ENCODE data around the gene FKBP3.
"Not testable (repeated sequence)": the region's sequence is repeated elsewhere in the genome, so short reads cannot be mapped to it uniquely, and the experiment has no call there.

Gene FKBP3

GRCh38 chr14:45149602-45150001, 15.3 kb upstream of the FKBP3 start:
- no peak overlapping the region for H3K27ac ChIP-seq
- TF ChIP-seq ZFX (IDR thresholded peaks at IDR 0.05; ENCODE audit: borderline replicate concordance): no peak
- no peak for TF ChIP-seq CTCF (IDR thresholded peaks at IDR 0.05)

GRCh38 chr14:45145214-45145613, 10.9 kb upstream of the FKBP3 start:
- no peak overlapping the region for H3K27ac ChIP-seq
- TF ChIP-seq ZFX (IDR thresholded peaks at IDR 0.05; ENCODE audit: borderline replicate concordance) (no peak), CTCF (IDR thresholded peaks at IDR 0.05) (no peak)

- TF ChIP-seq CTCF (IDR thresholded peaks at IDR 0.05): no peak
- TF ChIP-seq ZFX (IDR thresholded peaks at IDR 0.05; ENCODE audit: borderline replicate concordance): no peak
- no peak overlapping the region for H3K27ac ChIP-seq
Measured at GRCh38 chr14:45144658-45145057, 10.4 kb upstream of the FKBP3 start.

- not testable (repeated sequence) for H3K27ac ChIP-seq
Measured at GRCh38 chr14:45142083-45142482, 7.8 kb upstream of the FKBP3 start.

GRCh38 chr14:45140661-45141187, 6.4 kb upstream of the FKBP3 start:
- TF ChIP-seq ZFX (IDR thresholded peaks at IDR 0.05; ENCODE audit: borderline replicate concordance): no peak
- no peak for TF ChIP-seq CTCF (IDR thresholded peaks at IDR 0.05)
- H3K27ac ChIP-seq: no peak overlapping the region

GRCh38 chr14:45136399-45136798, 2.1 kb upstream of the FKBP3 start:
- H3K27ac ChIP-seq: peak overlapping the region; percentile 89
- TF ChIP-seq ZFX (IDR thresholded peaks at IDR 0.05; ENCODE audit: borderline replicate concordance): no peak
- TF ChIP-seq CTCF (IDR thresholded peaks at IDR 0.05): no peak

- H3K27ac ChIP-seq: peak within 1 kb of the TSS; percentile 89
- TF ChIP-seq CTCF (IDR thresholded peaks at IDR 0.05): no peak
- TF ChIP-seq ZFX (IDR thresholded peaks at IDR 0.05; ENCODE audit: borderline replicate concordance): no peak
Measured at GRCh38 chr14:45135659-45136395, 1.5 kb upstream of the FKBP3 start, which contains the start of gene FANCM. FANCM (plus strand) TSS chr14:45135930; CDS start chr14:45136032, 102 bp downstream.
